AG09319 (cell line): ENCODE data around the gene CPNE9.

Experiments
- DNase-seq: peaks from one replicate; pipeline ENCODE4 v3.0.0-alpha.2; 2010; ENCODE audit warnings: low read depth; ENCODE audit errors: extremely low read depth
- CTCF ChIP-seq: IDR thresholded peaks from 2 replicates; pipeline ENCODE4 v1.5.1; 2011; ENCODE audit warnings: low read depth, mild to moderate bottlenecking, inconsistent platforms, low read length, moderate library complexity

Gene CPNE9

GRCh38 chr3:9732080-9732739 is 28.6 kb downstream of the CPNE9 start:
- DNase-seq = no peak
- no peak for TF ChIP-seq CTCF

- TF ChIP-seq CTCF = no peak
- DNase-seq = no peak
Measured at GRCh38 chr3:9732740-9733115, 29.1 kb downstream of the CPNE9 start.

- TF ChIP-seq CTCF = no peak
- no peak for DNase-seq
Measured at GRCh38 chr3:9736831-9737230, 33.2 kb downstream of the CPNE9 start.

GRCh38 chr3:9739181-9739580 is 35.5 kb downstream of the CPNE9 start:
- no peak for TF ChIP-seq CTCF
- no peak for DNase-seq

- no peak for TF ChIP-seq CTCF
- no peak for DNase-seq
Measured at GRCh38 chr3:9742560-9742959, 38.9 kb downstream of the CPNE9 start.

- no peak for DNase-seq
- no peak for TF ChIP-seq CTCF
Measured at GRCh38 chr3:9743548-9743947, 39.9 kb downstream of the CPNE9 start.

- no peak for DNase-seq
- no peak for TF ChIP-seq CTCF
Measured at GRCh38 chr3:9744162-9744561, 40.5 kb downstream of the CPNE9 start.
